Measurements from ENCODE around the gene PRKCE. TPM values are rescaled to one million over a fixed set of nuclear protein-coding genes. Genes with fewer than 3 reads are reported as not detected.
"Not testable (repeated sequence)": the region's sequence is repeated elsewhere in the genome, so short reads cannot be mapped to it uniquely, and the experiment has no call there.

PRKCE gene
- total RNA-seq, 2 donors from 2014 or later, result 7.3 to 20.8 TPM

DNA sequence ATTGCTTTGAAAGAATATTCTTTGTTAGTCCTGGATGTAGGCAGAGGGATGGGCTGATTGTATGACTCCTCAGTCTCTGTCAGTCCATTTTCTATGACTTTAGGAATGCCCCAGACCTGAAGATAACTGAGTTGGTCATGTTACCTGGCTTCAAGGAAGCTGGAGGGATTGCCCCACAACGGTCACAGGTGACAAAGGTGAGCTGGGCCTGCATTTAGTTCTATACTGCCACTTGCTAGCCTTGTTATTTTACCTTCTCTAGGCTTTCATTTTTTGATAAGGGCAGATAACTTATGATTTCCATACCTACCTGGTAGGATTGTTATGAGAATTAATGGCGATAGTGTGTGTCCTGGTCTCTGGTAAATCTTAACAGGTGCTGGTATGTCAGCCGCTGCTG, 260.1 kb downstream of the PRKCE start:
- no peak overlapping the region for H3K4me3 ChIP-seq
- peak overlapping the region in 1 of 4 donors; percentile 2 for H3K27ac ChIP-seq

DNA sequence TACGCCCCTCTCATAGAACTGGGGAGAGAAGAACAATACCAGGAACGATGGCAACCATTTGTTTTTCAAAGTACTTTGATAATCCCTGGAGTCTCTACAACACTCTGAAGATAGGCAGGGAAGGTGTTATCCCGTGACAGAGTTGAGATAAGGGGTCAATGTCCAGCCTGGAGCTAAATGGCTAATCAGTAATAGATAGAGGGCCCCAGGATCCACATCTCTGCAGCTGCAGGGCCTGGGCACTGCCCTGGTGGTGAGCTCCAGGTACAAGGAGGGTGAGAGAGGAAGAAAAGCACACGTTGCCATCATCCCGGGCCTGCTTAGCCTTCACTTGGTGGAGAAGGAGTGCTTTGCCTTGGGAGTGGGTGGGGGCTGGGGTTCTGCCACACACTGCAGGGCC, 260.6 kb downstream of the PRKCE start:
- DNase-seq, result no peak
- 40 to 51% methylated on average over 5 of the region's 5 CpGs for WGBS, 2 donors
- Histone ChIP-seq H3K27me3 (no peaks in the 10 kb centered on the region), H3K4me3 (no peak overlapping the region), H3K27ac (no peak overlapping the region), H3K4me1 (peaks cover 46% of the 10 kb centered on the region), H3K9me3 (no peaks in the 10 kb centered on the region), H3K36me3 (replicated peaks in 1 of 2; ENCODE audit: insufficient read depth in 1 of 2, low read depth in 2 of 2) (no peaks in the 10 kb centered on the region)
- no peak for TF ChIP-seq POLR2A (IDR thresholded peaks at IDR 0.05)
- TF ChIP-seq, protein P1, sequence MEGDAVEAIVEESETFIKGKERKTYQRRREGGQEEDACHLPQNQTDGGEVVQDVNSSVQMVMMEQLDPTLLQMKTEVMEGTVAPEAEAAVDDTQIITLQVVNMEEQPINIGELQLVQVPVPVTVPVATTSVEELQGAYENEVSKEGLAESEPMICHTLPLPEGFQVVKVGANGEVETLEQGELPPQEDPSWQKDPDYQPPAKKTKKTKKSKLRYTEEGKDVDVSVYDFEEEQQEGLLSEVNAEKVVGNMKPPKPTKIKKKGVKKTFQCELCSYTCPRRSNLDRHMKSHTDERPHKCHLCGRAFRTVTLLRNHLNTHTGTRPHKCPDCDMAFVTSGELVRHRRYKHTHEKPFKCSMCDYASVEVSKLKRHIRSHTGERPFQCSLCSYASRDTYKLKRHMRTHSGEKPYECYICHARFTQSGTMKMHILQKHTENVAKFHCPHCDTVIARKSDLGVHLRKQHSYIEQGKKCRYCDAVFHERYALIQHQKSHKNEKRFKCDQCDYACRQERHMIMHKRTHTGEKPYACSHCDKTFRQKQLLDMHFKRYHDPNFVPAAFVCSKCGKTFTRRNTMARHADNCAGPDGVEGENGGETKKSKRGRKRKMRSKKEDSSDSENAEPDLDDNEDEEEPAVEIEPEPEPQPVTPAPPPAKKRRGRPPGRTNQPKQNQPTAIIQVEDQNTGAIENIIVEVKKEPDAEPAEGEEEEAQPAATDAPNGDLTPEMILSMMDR (IDR thresholded peaks at IDR 0.05), result no peak
- ATAC-seq, result peak; percentile 43
- intact Hi-C loops (cut with DNase I), result no loop called here

More for the DNA sequence above, 260.1 kb downstream of the PRKCE start:
- Histone ChIP-seq H3K27me3 (no peaks in the 10 kb centered on the region), H3K4me1 (peaks cover 46% of the 10 kb centered on the region), H3K36me3 (replicated peaks in 1 of 2; ENCODE audit: insufficient read depth in 1 of 2, low read depth in 2 of 2) (no peaks in the 10 kb centered on the region), H3K9me3 (no peaks in the 10 kb centered on the region)
- ATAC-seq, result no peak
- no peak for DNase-seq
- TF ChIP-seq, protein P1 (IDR thresholded peaks at IDR 0.05), result no peak
- TF ChIP-seq POLR2A (IDR thresholded peaks at IDR 0.05), result no peak
- 90 to 92% methylated on average over 3 of the region's 3 CpGs for WGBS, 2 donors
- intact Hi-C loops (cut with DNase I), result no loop called here

DNA sequence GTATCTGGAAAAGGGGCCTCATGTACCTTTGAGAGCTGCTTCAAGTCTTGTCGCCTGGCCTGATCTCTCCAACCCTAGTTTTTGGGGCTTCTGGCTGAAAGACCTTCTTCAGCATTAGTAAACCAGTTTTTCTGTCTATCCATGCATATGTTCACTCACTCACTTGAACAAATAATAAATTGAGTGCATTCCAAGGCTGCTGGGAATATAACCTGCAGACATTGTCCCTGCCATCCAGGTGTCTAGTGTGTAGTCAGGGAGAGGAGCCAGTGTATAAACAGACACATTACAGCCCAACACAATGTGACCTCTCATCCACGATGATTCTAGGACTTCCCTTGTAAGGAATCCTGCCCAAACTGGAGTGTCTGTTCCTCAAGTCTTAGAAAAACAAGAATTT, 262.1 kb downstream of the PRKCE start:
- ATAC-seq (no peak), DNase-seq (no peak)
- Histone ChIP-seq H3K36me3 (replicated peaks in 1 of 2; ENCODE audit: insufficient read depth in 1 of 2, low read depth in 2 of 2) (no peaks in the 10 kb centered on the region), H3K27ac (no peak overlapping the region), H3K27me3 (no peaks in the 10 kb centered on the region), H3K9me3 (no peaks in the 10 kb centered on the region), H3K4me1 (peaks cover 51% of the 10 kb centered on the region), H3K4me3 (no peak overlapping the region)
- no peak for TF ChIP-seq POLR2A (IDR thresholded peaks at IDR 0.05)
- TF ChIP-seq, protein P1 (IDR thresholded peaks at IDR 0.05), result no peak
- WGBS, 2 donors, result 62 to 64% methylated on average over 2 of the region's 2 CpGs
- intact Hi-C loops (cut with DNase I), result no loop called here

DNA sequence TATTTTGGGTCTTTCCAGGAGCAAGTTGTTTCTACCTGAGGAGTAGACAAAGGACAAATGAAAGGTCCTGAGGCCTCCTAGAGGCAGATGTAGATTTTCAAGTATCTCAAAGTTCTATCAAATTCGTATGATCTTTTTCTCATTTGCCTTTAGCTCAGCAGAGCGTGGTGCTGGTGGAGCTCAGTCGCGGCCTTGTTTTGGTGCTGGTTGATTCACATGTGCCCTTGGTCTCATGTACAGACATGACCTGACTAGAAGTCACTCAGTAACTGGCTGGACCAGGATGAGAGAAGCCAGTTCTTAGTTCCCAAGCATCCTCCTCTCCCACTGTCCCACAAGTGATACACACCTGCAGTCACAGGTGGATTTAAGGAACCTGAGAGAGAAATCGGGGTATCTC, 264.0 kb downstream of the PRKCE start:
- no peak for ATAC-seq
- H3K9me3 ChIP-seq, result no peaks in the 10 kb centered on the region
- no peaks in the 10 kb centered on the region for H3K27me3 ChIP-seq
- H3K36me3 ChIP-seq (replicated peaks in 1 of 2; ENCODE audit: insufficient read depth in 1 of 2, low read depth in 2 of 2), result no peaks in the 10 kb centered on the region
- no peak for DNase-seq
- TF ChIP-seq POLR2A (IDR thresholded peaks at IDR 0.05), result no peak
- TF ChIP-seq, protein P1 (IDR thresholded peaks at IDR 0.05), result no peak
- no peak overlapping the region for H3K4me3 ChIP-seq
- 89 to 98% methylated on average over 5 of the region's 5 CpGs for WGBS, 2 donors
- intact Hi-C loops (cut with DNase I), result no loop called here
- H3K4me1 ChIP-seq, result peaks cover 46% of the 10 kb centered on the region
- no peak overlapping the region for H3K27ac ChIP-seq

DNA sequence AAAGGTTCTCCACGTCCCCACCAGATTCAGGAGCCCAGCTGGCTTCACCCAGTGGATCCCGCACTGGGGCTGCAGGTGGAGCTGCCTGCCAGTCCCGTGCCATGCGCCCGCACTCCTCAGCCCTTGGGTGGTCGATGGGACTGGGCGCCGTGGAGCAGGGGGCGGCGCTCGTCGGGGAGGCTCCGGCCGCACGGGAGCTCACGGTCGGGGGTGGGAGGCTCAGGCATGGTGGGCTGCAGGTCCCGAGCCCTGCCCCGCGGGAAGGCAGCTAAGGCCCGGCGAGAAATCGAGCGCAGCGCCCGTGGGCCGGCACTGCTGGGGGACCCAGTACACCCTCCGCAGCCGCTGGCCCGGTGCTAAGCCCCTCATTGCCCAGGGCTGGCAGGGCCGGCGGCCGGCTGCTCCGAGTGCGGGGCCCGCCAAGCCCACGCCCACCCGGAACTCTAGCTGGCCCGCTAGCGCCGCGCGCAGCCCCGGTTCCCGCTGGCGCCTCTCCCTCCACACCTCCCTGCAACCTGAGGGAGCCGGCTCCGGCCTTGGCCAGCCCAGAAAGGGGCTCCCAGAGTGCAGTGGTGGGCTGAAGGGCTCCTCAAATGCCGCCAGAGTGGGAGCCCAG, 266.2 kb downstream of the PRKCE start:
- intact Hi-C loops (cut with DNase I); H3K36me3 ChIP-seq (replicated peaks in 1 of 2; ENCODE audit: insufficient read depth in 1 of 2, low read depth in 2 of 2); H3K4me3 ChIP-seq; H3K9me3 ChIP-seq; H3K27me3 ChIP-seq; ATAC-seq; DNase-seq: not testable (repeated sequence)
- 94 to 100% methylated on average over 16 to 33 of the region's 49 CpGs for WGBS, 2 donors
- H3K27ac ChIP-seq, result peak overlapping the region in 1 of 4 donors; percentile 83
- peaks cover 29% of the 10 kb centered on the region for H3K4me1 ChIP-seq

Measured in body of pancreas (tissue), 4 donors.